OCI-M2 (cell line): ENCODE measurements around the gene BLOC1S3.

Source experiments
- DNase-seq: peaks from one replicate; lab custom pipeline; 2025; ENCODE audit not compliant: unreplicated experiment; lab: John Stamatoyannopoulos, UW

The BLOC1S3 gene

DNA sequence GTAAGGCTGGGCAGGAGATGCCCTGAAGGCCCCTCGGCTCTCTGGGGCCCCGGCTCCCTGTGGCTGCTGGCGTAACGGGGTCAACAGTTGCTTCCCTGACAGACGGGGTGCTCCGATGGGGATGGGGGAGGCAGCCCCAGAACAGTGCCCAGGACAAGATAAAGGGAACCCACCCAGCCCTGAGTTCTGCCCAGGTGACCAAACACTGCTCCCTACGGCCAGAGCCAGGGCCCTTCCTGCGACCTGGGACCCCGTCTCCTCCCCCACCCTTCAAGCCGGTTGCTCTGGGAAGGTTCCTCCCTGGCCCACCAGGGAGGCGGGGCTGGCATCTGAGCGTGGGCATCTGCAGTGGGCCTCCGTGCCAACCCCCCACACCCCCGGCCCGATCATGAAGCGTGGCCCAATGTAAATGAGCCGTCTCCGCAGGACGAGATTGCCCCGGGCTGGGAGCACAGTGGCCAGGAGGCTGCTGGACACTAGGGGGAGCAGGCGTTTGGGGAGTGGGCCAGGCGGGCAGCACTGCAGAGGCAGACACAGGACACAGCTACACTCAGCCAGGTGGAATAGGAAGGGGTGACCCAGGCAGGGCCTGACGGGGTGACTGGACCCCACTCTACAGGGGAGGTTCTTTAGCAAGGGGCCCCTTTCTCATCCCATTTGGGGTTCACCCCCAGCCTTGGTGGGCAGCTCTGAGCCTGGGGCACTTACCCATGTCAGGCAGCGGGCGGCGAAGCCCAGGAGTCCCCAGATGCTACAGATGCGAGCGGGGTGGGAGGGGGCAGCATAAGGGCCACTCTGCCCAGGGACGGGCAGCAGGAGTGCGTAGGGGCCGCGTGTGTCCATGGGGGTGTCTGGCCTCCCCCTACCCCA lies 16.6 kb upstream of the BLOC1S3 start:
- DNase-seq = no peak

DNA sequence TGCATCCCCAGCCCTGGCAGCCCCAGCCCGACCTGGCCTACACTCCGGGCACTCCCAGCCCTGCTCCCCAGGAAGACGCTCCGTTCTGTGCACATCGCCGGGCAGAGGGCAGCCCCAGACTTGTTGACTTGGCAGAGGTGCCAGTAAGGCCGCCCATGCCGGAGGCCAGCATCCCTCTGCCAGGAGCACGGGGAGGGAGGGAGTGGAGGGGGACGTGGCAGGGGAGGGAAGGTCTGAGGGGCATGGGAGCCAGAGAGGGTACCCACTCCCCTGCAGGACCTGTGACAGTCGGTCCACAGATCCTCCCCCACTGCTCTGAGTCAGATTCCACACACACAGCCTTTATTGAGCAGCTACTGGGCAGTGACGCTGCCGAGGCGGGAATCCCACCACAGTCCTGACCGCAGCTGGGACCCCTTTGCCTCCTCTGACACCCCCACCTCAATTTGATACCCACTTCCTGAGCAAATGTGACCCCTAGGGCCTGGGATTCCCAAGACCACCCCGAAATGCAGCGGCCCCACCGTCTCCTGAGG lies 15.9 kb upstream of the BLOC1S3 start:
- no peak for DNase-seq

DNA sequence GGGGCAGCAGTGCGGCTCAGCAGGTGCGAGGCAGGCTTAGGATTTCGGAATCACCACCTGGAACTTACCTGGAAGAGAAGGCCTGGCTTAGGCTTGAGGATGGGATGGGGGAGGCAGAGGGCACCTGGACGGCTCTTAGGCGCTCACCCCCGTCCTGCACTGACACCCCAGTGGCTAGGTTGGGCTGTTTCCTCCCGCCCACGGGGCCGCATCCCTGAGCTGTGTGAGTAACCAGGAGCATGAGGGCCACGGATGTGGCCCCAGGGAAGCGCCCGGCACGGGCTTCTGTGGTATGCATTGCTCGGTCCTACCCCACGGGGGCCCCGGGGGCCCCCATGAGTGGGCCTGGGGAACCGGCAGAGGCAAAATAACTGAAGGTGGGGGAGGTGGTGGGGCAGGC lies 15.4 kb upstream of the BLOC1S3 start:
- DNase-seq = no peak

DNA sequence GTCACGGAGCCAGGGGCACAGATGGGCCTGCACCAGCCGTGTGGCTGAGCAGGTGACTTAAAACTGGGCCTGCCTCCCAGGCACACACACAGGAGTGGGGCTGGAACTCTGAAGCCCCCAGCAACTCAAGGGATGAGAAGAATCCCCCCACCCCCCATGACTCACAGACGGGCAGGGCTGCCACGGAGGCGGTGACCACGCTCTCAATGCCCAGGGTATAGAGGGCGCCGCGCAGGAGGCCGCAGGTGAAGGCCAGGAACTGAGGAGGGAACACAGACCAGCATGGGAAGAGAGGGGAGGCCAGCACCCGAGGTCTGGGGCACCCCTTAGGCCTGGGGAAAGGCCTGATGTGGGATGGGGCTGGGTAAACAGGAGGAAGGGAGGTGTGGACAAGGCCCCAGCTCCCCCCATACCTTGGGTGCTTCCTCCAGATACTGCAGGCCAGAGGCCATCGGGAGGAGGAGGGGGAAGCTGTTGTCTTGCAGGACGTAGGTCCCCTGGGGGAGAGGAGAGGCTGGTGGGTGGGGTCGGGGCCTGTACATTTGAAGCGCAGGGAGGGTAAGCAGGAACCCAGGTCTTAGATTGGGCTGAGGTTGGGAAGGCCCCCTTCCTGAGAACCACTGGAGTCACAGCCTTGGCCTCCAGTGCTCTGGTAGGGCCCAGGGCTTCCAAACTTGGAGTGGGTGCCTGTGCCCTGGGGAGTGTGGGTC lies 14.7 kb upstream of the BLOC1S3 start:
- DNase-seq = no peak

DNA sequence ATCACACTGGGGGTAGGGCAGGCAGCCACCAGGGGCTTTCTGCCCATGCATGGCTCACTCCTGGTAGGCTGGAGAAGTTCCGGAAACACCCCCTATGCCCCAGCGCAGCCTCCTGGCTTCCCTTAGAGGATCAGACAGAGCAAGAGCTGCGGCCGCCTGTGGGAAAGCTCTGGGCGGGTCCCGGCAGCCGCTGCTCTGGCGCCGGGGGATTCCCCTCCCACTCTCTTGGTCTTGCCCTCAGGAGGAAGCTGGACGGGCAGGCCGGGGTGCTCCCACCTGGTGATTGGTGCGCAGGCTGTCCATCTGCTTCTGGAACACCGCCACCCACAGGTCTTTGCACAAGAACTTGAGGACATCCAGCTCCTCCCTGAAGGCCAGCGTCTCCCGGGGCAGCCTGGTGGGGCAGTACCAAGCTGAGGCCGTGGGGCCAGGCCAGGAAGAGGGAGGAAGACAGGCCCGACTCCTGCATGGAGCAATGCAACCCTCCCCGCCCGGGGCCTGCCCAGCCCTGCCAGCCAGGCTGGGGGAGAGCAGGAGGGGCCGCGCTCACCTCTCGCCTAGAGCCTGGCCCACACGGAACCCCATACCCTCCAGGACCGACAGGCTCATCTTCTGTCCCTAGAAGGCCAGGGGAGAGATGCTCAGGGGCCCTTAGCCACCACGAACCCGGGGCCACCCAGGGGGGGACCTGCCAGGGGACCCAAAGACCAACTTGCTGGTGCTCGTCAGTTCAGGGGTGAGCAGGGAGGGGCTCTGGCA lies 13.8 kb upstream of the BLOC1S3 start:
- DNase-seq = no peak

DNA sequence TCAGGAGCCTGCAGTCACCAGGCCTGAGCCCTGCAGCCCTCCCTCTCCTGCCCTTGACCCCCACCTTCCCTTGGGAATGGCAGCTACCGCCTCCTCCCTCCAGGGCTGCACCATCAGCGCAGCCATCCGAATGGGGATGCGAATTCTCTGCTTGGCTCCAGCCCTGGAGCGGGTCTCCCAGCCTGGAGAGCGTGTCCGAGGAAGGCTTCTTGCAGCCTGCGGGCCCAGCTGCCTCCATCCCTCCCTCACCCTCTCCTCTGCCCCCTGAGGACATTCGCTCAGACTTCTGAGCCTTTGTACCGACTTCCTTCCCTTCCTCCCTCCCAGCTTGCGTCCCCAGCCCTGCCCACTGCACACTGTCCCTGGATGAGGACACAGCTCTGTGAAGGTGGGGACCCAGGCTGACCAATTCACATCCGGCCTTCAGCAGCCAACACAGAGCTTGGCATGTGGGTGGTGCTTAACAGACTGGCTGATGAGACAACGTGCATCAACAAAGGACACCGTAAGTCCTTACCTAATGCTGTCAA lies 11.8 kb upstream of the BLOC1S3 start:
- no peak for DNase-seq

DNA sequence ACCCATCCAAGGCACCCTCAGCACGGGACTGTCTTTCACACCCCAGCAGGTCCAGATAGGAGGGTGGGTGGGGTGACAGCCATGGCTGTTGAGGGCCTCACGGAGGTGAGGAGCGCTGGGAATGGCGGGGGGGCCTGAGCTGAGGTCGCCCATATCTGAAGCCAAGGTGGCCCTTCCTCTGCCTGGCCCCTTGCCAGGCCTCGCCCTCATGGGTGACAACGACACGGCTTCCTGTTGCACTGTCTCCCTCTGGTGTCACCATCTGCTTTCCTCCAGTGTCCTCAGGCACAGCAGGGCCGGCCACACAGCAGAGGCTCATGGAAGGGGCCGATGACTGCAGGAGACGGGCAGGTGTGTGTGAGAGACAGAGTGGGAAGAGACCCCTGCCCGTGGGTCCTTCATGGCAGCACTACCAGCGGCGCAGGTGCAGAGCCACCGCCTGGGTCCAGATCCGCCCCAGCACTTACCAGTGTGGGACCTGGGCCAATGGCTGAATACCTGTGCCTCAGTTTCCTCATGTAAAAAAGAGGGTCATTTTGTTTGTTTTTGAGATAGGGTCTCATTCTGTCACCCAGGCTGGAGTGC lies 9.7 kb upstream of the BLOC1S3 start:
- no peak for DNase-seq

DNA sequence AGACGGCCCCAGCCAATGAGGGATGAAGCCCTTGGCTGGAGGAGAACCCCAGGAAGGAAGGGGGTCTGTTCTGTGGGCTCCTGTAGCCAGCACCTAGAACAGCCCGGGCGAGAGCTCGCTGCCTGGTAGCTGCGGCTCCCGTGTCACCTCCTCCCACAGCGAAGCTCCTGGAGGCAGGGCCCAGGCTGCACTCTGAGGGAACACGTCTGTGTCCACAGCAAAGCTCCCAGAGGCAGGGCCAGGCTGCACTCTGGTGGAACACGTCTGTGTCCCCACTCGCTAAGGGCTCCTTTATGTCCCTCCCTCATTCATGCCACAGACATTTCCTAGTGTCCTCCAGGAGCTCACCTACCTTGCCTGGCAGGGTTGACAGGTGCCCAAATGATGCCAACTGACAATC lies 9.0 kb upstream of the BLOC1S3 start:
- DNase-seq = no peak

DNA sequence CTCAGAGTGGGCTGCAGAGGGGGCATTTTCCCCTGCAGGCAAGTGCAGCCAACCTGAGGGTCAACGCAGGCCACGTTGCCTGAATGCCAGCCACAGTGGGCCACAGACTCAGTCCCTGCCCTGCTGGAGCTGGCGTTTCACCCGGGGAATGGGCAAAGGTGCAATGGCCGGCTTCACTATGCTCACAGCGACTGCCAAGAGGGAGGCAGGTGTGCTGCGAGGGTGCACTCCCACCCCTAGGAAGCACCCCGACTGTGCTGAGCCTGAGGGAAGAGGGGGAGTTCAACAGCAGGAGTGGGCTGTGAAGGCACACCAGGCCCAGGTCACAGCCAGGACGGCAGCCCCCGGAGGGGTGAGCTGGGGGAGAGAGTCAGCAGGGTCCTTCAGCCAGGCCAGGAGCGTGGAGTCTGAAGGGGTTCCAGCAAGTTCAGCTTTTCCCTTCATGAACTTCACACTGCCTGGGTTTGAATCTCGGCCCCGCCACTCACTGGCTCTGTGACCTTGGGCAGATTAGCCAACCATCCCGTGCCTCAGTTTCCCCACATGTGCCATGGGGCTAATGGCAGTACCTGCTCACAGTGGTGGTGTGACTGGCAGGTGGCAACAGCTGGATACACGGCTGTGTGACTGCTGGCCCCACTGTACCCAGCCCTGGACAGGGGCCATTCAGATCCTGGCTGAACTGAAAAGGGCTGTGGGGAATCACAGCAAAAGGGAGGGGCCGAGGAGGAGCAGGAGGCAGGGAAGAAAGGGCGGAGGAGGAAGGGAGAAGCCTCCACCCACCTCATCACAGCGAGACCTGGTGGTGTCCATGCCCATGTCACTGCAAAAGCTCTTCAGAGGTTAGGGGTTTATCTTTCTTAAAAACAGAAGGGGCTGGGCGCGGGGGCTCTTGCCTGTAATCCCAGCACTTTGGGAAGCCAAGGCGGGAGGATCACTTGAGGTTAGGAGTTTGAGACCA lies 8.2 kb upstream of the BLOC1S3 start:
- no peak for DNase-seq

DNA sequence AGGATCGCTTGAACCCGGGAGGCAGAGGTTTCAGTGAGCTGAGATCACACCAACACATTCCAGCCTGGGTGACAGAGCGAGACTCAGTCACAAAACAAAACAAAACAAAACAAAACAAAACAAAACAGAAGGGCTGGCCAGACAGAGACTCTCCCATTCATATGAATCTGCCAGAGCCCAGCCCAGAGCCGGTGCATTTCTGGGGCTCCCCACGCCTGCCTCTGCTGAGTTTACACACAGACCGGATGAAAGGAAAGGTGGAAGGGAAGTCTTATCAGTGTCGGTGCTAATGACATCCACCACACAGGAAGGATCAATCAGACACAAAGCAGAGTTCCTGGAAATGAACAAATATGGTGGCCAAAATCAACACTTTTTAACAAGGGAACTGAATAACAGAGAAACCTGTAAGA lies 7.4 kb upstream of the BLOC1S3 start:
- DNase-seq = no peak

DNA sequence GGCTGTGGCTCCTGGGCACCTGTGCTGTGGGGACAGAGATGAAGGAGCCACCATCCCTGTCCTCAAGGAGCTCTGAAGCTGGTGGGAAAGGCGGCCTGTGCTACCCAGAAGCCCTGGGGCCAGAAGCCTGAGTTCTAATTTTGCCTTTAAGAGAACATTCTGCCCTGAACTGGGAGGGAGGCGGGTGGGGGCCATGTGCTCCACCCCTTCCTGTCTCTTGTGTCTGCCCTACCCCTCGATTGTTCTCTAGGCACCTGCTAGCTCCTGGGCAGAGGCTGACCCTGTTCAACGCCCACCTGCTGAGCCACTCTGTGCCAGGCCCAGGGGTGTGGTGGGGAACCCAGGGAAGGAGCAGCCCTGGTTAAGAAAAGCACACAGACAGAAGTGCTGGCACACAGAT lies 6.4 kb upstream of the BLOC1S3 start:
- DNase-seq = no peak

DNA sequence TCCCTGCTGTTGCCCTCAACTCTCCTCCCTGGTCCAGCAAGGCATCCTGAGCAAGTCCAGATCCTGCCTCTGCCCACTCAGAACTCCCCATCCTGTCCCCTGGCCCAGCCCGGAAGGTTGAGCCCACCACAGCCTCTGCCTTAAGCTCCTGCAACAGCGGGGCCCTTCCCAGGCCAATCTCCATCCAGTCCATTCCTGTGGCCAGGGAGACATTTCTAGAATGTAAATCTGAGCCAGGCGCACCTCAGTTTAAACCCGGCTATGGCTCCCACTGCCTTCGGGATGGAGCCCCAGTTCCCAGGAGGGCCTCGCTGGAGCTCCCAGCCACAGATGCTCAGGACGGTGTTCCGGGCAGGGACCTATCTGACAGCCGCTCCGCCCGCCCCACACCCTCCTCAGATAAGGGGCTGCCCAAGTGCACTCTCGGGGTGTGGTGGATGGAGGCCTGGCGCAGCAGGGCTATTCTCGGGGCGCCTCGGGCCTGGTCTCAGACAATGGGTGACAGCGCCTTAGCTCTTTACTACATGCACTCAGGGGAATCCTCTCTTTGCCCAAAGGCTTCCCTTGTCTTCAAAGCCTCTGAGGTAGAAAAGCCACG lies 5.9 kb upstream of the BLOC1S3 start:
- DNase-seq = no peak

DNA sequence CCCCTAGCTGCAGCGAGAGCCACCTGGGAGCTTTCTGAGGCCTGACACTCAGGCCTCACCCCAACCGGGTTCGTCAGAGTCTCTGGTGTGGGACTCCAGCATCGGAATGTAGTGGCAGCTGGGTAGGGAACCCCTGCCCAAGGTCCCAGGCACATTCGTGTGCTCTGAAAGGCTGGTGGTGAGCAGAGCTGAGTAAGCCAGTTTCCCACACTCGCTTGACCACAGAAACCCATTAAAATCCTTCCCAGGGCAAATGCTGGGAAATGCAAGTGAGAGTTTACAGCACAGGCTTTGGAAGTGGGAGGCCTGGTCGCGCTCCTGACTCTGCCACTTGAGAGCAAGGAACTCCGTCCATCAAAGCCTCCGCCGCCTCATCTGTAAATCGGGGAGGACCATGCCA lies 4.8 kb upstream of the BLOC1S3 start:
- no peak for DNase-seq

DNA sequence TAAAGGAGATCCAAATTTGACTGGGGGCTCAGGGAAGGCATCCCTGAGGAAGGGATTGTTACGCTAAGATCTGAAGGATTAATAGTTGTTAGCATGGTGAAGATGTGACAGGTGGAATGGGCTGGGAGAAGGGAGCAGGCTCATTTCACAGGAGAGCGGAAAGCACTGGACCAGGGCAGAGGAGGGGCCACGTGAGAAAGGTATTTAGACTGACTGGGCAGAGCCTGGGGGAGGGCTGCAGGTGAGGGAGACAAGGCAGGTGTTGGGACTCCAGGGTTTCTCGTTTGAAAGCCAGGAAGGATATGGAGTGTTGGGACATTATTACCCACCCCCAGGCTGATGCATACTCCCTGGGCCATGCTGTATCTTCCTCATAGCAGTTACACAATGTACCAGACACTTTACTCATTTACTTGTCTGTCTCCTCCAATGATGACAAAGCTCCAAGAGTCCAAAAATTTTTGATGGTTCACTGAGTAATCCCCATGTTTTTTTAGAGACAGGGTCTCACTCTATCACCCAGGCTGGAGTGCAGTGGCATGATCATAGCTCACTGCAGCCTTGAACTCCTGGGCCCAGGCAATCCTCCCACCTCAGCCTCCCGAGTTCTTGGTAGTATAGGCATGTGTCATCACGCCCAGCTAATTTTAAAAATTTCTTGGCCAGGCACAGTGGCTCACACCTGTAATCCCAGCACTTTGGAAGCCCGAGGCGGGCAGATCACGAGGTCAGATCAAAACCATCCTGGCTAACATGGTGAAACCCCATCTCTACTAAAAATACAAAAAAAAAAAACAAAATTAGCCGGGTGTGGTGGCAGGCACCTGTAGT lies 2.9 kb upstream of the BLOC1S3 start:
- no peak for DNase-seq

DNA sequence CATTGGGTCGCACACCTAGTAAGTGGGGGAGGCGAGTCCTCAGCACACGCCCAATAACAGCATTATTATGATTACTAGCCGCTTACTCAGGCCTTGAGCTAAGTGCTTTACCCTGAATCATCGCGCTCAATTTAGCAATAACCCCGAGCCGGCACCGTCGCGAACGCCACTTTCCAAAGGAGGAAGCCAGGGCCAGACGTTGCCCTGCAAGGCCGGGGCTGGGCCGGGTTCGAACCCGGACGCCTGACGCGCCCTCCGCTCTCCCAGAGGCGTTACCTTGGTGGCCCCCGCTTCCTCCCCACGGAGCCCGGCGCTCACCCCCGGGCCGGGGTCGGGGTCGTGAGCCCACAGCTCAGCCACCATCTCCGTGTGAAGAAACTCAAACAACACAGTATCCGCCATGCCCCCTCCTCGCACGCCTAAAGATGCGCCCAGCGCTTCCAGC lies 745 bp upstream of the BLOC1S3 start, which contains the start of gene TRAPPC6A:
Gene TRAPPC6A (minus strand): TSS at position 421 of the 445 bp plus-strand sequence. CDS start 19 bp downstream, at position 402.
- no peak for DNase-seq

DNA sequence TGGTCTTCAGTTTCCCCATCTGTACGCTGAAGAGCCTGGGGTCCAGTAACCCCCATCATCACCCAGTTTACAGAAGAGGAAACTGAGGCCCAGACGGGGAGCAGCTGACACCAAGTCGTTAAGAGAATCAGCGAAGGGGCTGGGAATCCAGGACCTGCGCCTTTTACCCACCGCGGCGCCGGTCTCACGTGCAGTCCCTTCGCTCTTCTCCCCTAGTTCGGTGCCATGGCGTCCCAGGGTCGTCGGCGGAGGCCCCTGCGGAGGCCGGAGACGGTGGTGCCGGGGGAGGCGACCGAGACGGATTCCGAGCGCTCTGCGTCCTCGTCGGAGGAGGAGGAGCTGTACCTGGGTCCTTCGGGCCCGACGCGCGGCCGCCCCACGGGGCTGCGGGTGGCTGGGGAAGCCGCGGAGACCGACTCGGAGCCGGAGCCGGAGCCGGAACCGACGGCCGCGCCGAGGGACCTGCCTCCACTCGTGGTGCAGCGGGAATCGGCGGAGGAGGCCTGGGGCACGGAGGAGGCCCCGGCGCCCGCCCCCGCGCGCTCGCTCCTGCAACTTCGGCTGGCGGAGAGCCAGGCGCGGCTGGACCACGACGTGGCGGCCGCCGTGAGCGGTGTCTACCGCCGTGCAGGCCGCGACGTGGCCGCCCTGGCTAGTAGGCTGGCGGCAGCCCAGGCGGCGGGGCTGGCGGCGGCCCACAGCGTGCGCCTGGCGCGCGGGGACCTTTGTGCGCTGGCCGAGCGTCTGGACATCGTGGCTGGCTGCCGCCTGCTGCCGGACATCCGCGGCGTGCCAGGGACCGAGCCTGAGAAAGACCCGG lies 698 bp downstream of the BLOC1S3 start:
- DNase-seq = no peak

DNA sequence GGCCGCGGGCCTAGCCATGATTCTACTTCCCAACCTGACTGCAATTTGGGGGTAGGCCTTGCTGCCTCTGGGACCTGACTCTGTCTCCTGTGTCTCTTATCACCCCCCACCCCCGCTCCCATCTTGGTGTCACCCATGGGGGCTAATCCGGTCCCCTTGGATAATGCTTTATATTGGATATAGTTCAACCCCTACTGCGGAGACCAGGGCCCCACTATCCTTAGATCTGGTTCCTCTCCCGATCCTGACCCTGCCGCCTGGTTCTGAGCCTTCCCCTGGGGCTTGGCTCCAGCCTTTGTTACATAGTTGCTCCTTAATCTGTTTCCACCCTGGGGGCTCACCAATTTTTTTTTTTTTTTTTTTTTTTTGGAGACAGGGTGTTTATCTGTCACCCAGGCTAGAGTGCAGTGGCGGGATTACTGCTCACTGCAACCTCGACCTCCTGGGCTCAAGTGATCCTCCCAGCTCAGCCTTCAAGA lies 1.3 kb downstream of the BLOC1S3 start:
- DNase-seq = no peak
